Esophagus (tissue), 2 donors: Measurements from ENCODE around the gene DCXR. TPM values are rescaled to one million over a fixed set of nuclear protein-coding genes. Genes with fewer than 3 reads are reported as not detected.

ENCODE experiments used
- H3K27ac ChIP-seq, 2 donors: one replicate each; pipeline ENCODE4 v1.5.1; 2013; ENCODE audit warnings: low read depth in 2 of 2, mild to moderate bottlenecking in 2 of 2, inconsistent platforms in 1 of 2, low read length in 1 of 2, moderate library complexity in 1 of 2
- H3K27me3 ChIP-seq, 2 donors: one replicate each; pipeline ENCODE4 v1.6.1; 2013; ENCODE audit warnings: low read length in 2 of 2, control low read depth in 1 of 2, mild to moderate bottlenecking in 1 of 2; ENCODE audit not compliant: insufficient read depth in 2 of 2, control insufficient read depth in 1 of 2
- H3K36me3 ChIP-seq, 2 donors: one replicate each; pipeline ENCODE4 v1.6.1; 2013; ENCODE audit warnings: low read length in 1 of 2; ENCODE audit not compliant: control insufficient read depth in 2 of 2, insufficient read depth in 2 of 2
- H3K4me1 ChIP-seq, 2 donors: one replicate each; pipeline ENCODE4 v1.6.1; 2013; ENCODE audit warnings: low read length in 1 of 2; ENCODE audit not compliant: control insufficient read depth in 2 of 2, insufficient read depth in 2 of 2
- H3K4me3 ChIP-seq, 2 donors: one replicate each; pipeline ENCODE4 v1.5.1; 2013; ENCODE audit warnings: low read length in 2 of 2, mild to moderate bottlenecking in 2 of 2, low read depth in 1 of 2, moderate library complexity in 1 of 2
- H3K9me3 ChIP-seq, 2 donors: one replicate each; pipeline ENCODE4 v1.6.1; 2013; ENCODE audit warnings: mild to moderate bottlenecking in 2 of 2, low read depth in 1 of 2, low read length in 1 of 2, moderate library complexity in 1 of 2; ENCODE audit not compliant: control insufficient read depth in 2 of 2, insufficient read depth in 1 of 2
- WGBS, 2 donors: extraction: QIAGEN DNeasy Blood & Tissue Kit; methylation state at CpG; one replicate each; pipeline ENCODE4 v1.1.7; 2013; 5-methylcytosine and 5-hydroxymethylcytosine counted together
- polyA plus RNA-seq, 2 donors: library from polyadenylated mRNA; stranded (reverse); fragments of 200-250 nt; gene quantifications; one replicate each; pipeline ENCODE4 v1.2.3, GENCODE V29; 2013
- donor health status: healthy with polysubstance abuse.
- donor health status: Bipolar disorder and iron deficiency.

The DCXR gene
- polyA plus RNA-seq, 2 donors = 136 to 145 TPM

DNA sequence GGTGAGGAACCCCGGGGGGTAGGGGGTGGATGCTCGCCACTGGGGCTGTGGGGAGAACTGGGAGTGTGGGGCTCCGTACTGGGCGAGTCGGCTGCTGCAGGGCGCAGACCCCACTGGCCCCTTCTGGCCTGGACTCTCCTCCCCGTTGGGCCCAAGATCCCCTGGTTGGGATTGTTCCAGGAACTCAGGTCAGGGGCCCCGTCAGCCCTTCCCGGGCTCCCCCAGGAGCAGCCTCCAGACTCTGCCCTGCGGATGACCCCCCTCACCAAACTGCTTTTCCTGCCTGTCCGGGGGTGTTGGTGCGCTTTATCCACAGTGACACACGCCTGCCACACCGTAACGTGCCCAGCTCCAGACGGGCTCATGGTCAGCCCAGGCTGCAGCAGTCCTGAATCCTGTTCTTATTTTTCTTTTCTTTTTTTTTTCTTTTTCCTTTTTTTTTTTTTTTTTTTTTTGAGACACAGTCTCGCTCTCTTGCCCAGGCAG lies 35.9 kb downstream of the DCXR start:
- WGBS, 2 donors = 81 to 86% methylated on average over 17 of the region's 17 CpGs
- Histone ChIP-seq H3K9me3 (no peaks in the 10 kb centered on the region), H3K36me3 (peaks cover 0 to 4% of the 10 kb centered on the region in 2 donors), H3K27me3 (no peaks in the 10 kb centered on the region), H3K4me1 (peaks cover 0 to 27% of the 10 kb centered on the region in 2 donors), H3K27ac (no peak overlapping the region), H3K4me3 (no peak overlapping the region)

DNA sequence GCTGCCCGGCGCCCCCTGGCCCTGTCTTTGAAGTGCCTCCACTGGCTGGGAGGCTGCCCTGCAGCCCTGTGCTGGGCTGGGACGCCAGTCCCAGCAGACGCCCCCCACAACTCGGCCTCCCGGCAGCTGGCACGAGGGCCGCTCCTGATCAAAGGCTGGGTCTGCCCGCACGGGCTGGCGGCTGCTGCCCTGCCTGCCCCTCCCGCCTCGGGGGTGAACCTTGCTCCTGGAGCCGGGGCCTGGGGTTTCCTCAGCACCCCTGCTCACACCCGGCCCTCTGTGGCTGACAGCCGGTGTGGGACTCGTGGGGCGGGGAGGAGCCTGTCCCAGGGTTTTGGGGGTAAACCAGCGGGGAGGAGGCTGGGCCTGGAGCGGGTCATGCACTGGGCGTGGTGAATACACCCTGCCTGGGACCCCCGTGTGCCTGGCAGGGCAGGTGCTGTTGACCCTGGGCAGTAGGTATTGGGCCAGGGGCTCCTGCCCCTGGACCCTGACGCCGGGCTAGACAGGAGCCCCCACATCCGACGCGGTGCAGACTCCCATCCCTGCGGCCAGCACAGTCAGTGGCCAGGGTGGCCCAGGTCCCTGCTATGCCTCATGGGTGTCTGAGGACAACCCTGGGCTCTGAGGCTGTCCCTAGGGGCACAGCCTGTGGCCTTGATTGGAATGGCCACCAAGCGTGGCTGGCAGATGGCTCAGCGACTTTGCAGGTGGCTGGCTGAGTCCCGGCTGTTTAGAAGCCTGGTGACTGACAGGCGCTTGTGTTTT lies 36.5 kb downstream of the DCXR start:
- H3K27ac ChIP-seq = no peak overlapping the region

DNA sequence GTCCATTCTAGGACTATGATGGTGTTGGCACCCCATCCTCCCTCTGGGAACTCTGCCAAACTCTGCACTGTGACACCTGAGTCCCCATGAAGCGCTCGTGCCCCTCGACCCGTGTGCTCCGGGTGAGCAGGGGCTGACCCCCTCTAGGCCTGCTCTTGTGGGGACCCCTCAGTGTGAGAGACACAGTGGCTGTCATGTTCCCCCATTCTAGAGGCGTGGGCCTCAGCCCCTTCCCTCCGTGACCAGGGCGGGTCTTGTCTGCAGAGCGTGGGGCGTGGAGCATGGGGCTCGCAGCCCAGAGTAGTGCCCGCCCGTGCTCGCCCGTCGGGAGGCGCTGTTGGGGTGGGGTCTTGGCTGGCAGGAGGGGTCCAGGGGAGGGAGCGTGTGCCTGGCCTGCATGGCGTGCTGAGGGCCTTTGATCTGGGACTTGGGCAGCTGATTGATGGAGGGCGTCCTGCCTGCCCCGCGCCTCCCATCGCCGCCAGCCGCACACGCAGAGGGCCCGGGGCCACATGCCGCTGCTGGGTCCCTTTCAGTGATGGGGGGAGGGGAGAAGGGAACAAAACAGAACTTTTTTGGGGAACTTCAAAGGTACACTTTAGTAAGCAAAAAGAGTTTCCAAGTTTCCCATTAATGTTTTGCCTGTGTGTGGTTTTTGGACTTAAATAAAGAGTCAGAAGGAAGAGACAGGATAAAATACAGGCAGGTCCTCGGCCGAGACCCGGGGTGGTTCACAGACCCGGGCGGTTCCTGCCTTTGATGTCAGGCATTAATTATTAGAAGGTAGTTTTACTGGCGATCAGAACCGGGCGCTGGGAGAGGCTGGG lies 37.3 kb downstream of the DCXR start:
- H3K27ac ChIP-seq = no peak overlapping the region
- 60 to 70% methylated on average over 36 of the region's 36 CpGs for WGBS, 2 donors
- H3K4me1 ChIP-seq = peaks cover 0 to 19% of the 10 kb centered on the region in 2 donors
- peaks cover 0 to 4% of the 10 kb centered on the region in 2 donors for H3K36me3 ChIP-seq
- H3K9me3 ChIP-seq = no peaks in the 10 kb centered on the region
- no peaks in the 10 kb centered on the region for H3K27me3 ChIP-seq
- no peak overlapping the region for H3K4me3 ChIP-seq

More for the DNA sequence above, 36.5 kb downstream of the DCXR start:
- H3K27me3 ChIP-seq = no peaks in the 10 kb centered on the region
- peaks cover 0 to 4% of the 10 kb centered on the region in 2 donors for H3K36me3 ChIP-seq
- H3K9me3 ChIP-seq = no peaks in the 10 kb centered on the region
- H3K4me3 ChIP-seq = no peak overlapping the region
- 72 to 76% methylated on average over 25 to 32 of the region's 32 CpGs for WGBS, 2 donors
- H3K4me1 ChIP-seq = peaks cover 0 to 24% of the 10 kb centered on the region in 2 donors

DNA sequence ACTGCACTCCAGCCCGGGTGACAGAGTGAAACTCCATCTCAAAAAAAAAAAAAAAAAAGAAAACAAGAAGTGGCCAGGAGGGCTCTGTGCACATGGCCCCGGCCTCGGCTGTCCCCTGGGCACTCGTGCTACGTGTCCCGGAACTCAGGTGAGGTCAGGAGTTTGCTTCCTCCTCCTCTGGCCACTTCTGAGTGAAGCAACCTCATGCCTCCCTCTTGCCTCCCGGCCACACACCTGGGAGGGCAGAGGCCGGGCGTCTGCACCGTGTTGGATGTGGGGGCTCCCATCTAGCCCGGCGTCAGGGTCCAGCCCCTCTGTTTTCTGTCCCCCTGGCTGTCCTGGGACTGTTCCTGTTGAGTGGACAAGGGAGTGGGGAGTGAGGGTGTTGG lies 37.9 kb downstream of the DCXR start:
- no peak overlapping the region for H3K4me3 ChIP-seq
- peaks cover 0 to 4% of the 10 kb centered on the region in 2 donors for H3K36me3 ChIP-seq
- no peaks in the 10 kb centered on the region for H3K27me3 ChIP-seq
- peaks cover 0 to 19% of the 10 kb centered on the region in 2 donors for H3K4me1 ChIP-seq
- H3K27ac ChIP-seq = no peak overlapping the region
- 77 to 91% methylated on average over 12 of the region's 12 CpGs for WGBS, 2 donors
- H3K9me3 ChIP-seq = no peaks in the 10 kb centered on the region

DNA sequence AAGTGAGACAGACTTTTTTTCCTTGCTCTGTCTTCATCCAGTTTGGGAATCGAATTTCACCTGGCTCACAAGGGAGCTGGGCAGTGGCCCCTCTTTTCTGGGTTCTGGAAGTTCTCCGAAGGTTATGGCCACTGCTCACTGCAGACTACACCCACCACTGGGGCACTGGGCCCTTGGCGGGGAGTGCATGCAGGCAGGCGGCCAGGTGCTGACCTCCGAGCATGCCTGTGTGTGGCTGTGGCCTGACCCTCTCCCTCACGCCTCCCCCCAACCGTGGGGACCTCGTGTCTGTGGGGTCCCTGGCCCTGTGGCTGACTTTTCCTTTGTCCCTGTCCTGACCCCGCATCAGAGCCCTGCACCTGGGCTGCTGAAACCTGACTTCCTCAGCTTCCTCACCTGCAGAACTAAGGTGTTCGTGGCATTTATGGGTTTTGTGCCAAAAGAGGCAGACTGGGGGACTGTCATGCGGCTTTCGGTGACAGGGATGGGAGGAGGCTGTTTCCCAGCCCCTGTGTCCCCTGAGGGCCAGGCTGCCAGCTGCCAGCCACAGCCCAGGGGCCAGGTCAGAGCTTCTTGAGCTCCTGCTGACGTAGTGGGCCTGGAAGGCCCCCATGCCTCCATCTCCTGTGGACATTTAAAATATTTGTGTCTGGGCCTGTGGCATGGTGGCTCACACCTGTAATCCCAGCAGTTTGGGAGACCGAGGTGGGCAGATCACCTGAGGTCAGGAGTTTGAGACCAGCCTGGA lies 38.6 kb downstream of the DCXR start:
- Histone ChIP-seq H3K27ac (no peak overlapping the region), H3K36me3 (peaks cover 0 to 8% of the 10 kb centered on the region in 2 donors), H3K9me3 (no peaks in the 10 kb centered on the region), H3K4me1 (peaks cover 0 to 14% of the 10 kb centered on the region in 2 donors), H3K27me3 (no peaks in the 10 kb centered on the region), H3K4me3 (no peak overlapping the region)
- WGBS, 2 donors = 91 to 92% methylated on average over 14 of the region's 14 CpGs

DNA sequence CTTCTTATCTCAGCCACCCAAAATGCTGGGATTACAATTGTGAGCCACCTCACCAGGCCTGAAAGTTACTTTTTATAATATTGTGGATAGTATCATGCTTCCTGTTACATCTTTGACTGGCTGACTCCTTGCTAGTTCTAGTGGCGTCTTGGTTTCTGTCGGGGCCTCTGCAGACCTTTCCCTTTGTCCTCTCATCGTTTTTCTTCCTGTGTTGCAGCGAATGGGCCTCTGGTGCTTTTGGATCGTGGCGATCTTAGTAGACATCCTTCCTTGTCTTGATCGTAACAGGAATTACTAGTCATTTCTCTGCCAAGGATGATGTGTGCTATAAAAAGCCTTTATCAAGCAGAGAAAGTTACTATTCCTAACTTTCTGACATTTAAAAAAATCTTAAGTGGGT lies 39.3 kb downstream of the DCXR start:
- no peak overlapping the region for H3K4me3 ChIP-seq
- peaks cover 0 to 13% of the 10 kb centered on the region in 2 donors for H3K36me3 ChIP-seq
- no peaks in the 10 kb centered on the region for H3K9me3 ChIP-seq
- 86 to 87% methylated on average over 7 of the region's 7 CpGs for WGBS, 2 donors
- H3K27ac ChIP-seq = no peak overlapping the region
- no peaks in the 10 kb centered on the region for H3K27me3 ChIP-seq
- peaks cover 0 to 12% of the 10 kb centered on the region in 2 donors for H3K4me1 ChIP-seq

DNA sequence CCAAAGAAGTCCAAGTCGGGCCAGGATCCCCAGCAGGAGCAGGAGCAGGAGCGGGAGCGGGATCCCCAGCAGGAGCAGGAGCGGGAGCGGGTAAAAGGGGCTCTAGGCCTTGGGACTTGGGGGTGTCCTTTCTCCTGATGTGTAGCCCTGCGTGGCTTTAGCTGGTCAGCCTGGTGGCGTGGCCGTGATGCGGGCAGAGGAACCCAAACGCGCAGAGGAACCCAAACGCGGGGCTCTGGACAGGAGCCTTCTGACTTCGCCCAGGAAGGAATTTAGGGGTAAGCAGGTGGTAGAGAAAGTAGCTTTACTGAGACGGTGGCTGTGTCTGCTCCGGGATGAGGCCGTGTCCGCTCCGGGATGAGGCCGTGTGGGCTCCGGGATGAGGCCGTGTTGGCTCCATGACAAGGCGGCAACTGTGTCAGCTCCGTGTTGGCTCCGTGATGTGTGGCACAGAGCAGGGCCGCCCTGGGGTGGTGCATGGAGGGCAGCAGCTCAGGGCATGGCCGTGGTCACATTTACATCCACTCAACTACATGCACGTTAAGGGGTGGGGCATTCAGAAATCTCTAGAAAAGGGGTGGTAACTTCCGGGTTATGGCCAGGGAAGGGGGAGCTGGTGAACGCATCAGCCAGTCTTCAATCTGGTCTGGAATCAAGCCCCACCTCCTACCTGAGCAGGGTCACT lies 40.6 kb downstream of the DCXR start:
- Histone ChIP-seq H3K4me1 (peaks cover 6 to 21% of the 10 kb centered on the region in 2 donors), H3K9me3 (no peaks in the 10 kb centered on the region), H3K4me3 (no peak overlapping the region), H3K27ac (no peak overlapping the region), H3K27me3 (no peaks in the 10 kb centered on the region), H3K36me3 (peaks cover 0 to 13% of the 10 kb centered on the region in 2 donors)
- 94% methylated on average over 30 of the region's 30 CpGs for WGBS, 2 donors

DNA sequence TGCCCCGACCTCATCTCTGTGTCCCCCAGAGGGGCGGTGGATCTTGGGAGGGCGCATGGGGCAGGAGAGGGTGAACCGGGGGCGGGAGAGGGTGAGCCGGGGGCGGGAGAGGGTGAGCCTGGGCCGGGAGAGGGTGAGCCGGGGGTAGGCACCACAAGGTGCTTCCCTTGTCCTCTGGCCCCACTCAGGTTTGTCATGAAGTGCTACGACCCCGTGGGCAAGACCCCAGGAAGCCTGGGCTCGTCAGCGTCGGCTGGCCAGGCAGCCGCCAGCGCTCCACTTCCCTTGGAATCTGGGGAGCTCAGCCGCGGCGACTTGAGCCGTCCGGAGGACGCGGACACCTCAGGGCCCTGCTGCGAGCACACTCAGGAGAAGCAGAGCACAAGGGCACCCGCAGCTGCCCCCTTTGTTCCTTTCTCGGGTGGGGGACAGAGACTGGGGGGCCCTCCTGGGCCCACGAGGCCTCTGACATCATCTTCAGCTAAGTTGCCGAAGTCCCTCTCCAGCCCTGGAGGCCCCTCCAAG lies 41.2 kb downstream of the DCXR start:
- 92% methylated on average over 28 of the region's 28 CpGs for WGBS, 2 donors
- H3K9me3 ChIP-seq = no peaks in the 10 kb centered on the region
- peaks cover 0 to 13% of the 10 kb centered on the region in 2 donors for H3K36me3 ChIP-seq
- peaks cover 6 to 24% of the 10 kb centered on the region in 2 donors for H3K4me1 ChIP-seq
- H3K4me3 ChIP-seq = no peak overlapping the region
- no peaks in the 10 kb centered on the region for H3K27me3 ChIP-seq
- H3K27ac ChIP-seq = no peak overlapping the region
